Measurements from ENCODE around the gene SLX9. TPM values are rescaled to one million over a fixed set of nuclear protein-coding genes. Genes with fewer than 3 reads are reported as not detected.

The SLX9 gene
- total and polyA plus RNA-seq, 2 donors (not counting 3 experiments of a cell fraction or from before 2014, with no cell fraction given) = 27.0 to 50.6 TPM

GRCh38 chr21:44999428-44999971 is 59.7 kb downstream of the SLX9 start:
- dilution Hi-C loops (cut with MboI; ENCODE audit: extremely low pct_ligation_motif_present, low sequenced_read_pairs) (no loop called here), intact Hi-C loops (cut with micrococcal nuclease) (no loop called here)
- CTCF ChIA-PET = interaction anchor here (0.7 to 1.0 kb wide), 3 partner anchors 30 to 139 kb away, joined by 3 read pairs; no protein-coding TSS in a partner anchor

GRCh38 chr21:44999972-45000636 is 60.3 kb downstream of the SLX9 start:
- dilution Hi-C loops (cut with MboI; ENCODE audit: extremely low pct_ligation_motif_present, low sequenced_read_pairs) = no loop called here
- Histone ChIP-seq H3K27me3 (ENCODE audit: control insufficient read depth in 2 of 2, insufficient read depth in 2 of 2, low read length in 2 of 2) (no peaks in the 10 kb centered on the region), H3K4me2 (ENCODE audit: insufficient read depth, low read length) (no peak overlapping the region), H3K27ac (ENCODE audit: insufficient read depth, low read depth, low read length) (no peak overlapping the region), H3K36me3 (ENCODE audit: control insufficient read depth in 2 of 2, extremely low read depth in 1 of 2, insufficient read depth in 2 of 2, low read length in 2 of 2) (no peaks in the 10 kb centered on the region), H4K20me1 (replicated peaks; ENCODE audit: control insufficient read depth, extremely low read depth, insufficient read depth, low read length) (no peaks in the 10 kb centered on the region), H3K4me3 (replicated peaks in 1 of 3; ENCODE audit: insufficient read depth in 1 of 3, low read depth in 1 of 3, low read length in 3 of 3) (no peak overlapping the region), H3K9me1 (replicated peaks; ENCODE audit: control insufficient read depth, extremely low read depth, insufficient read depth, low read length) (no peaks in the 10 kb centered on the region), H3K9me3 (replicated peaks; ENCODE audit: control insufficient read depth, insufficient read depth, low read length) (no peaks in the 10 kb centered on the region), H2AFZ (ENCODE audit: low read depth, low read length) (no peak overlapping the region), H3K4me1 (ENCODE audit: control insufficient read depth, extremely low read depth, insufficient read depth, low read length) (peaks cover 12% of the 10 kb centered on the region), H3K79me2 (ENCODE audit: control insufficient read depth, insufficient read depth, low read length) (no peaks in the 10 kb centered on the region), H3K9ac (replicated peaks; ENCODE audit: extremely low read depth, insufficient read depth, low read length) (no peak overlapping the region)
- ChIA-PET CTCF (interaction anchor here (1.3 kb wide), 1 partner anchor 129 kb away, joined by 5 read pairs; no protein-coding TSS in a partner anchor), POLR2A (no interaction called here)
- no TSS peak for BruUV-seq (replicated peaks)
- intact Hi-C loops (cut with micrococcal nuclease) = loop anchor here (2.0 kb wide), 1 partner anchor 37 kb away; no protein-coding TSS in a partner anchor
- no peak for TF ChIP-seq EZH2 (IDR thresholded peaks at IDR 0.05; ENCODE audit: borderline replicate concordance, low read depth, low read length, severe bottlenecking)
- TF ChIP-seq POLR2AphosphoS5 (IDR thresholded peaks at IDR 0.05; ENCODE audit: insufficient read depth, low read depth, low read length) = no peak
- TF ChIP-seq JUN (IDR thresholded peaks at IDR 0.05; ENCODE audit: borderline replicate concordance, insufficient read depth, insufficient read length, low read depth) = no peak
- TF ChIP-seq FOS (IDR thresholded peaks at IDR 0.05; ENCODE audit: borderline replicate concordance, insufficient read depth, low read length) = no peak
- no peak for TF ChIP-seq GATA2 (IDR thresholded peaks at IDR 0.05; ENCODE audit: insufficient read depth, insufficient read length, low read depth, low read length)
- no peak for TF ChIP-seq MAX (IDR thresholded peaks at IDR 0.05; ENCODE audit: insufficient read depth, insufficient read length)
- TF ChIP-seq POLR2A (IDR thresholded peaks at IDR 0.05; ENCODE audit: low read depth, low read length) = no peak
- TF ChIP-seq CTCF (IDR thresholded peaks at IDR 0.05; ENCODE audit: extremely low read depth in 1 of 2, insufficient read depth in 1 of 2, low read depth in 1 of 2, low read length in 2 of 2) = no peak
- no peak for TF ChIP-seq MYC (IDR thresholded peaks at IDR 0.05; ENCODE audit: low read depth, low read length)
- FAIRE-seq (no peak), DNase-seq (ENCODE audit: low read depth, low spot score) (no peak)

More at GRCh38 chr21:44999428-44999971, 59.7 kb downstream of the SLX9 start:
- DNase-seq (ENCODE audit: low read depth, low spot score) (no peak), FAIRE-seq (no peak)
- Histone ChIP-seq H4K20me1 (replicated peaks; ENCODE audit: control insufficient read depth, extremely low read depth, insufficient read depth, low read length) (no peaks in the 10 kb centered on the region), H2AFZ (ENCODE audit: low read depth, low read length) (no peak overlapping the region), H3K9me3 (replicated peaks; ENCODE audit: control insufficient read depth, insufficient read depth, low read length) (no peaks in the 10 kb centered on the region), H3K4me2 (ENCODE audit: insufficient read depth, low read length) (no peak overlapping the region), H3K27ac (ENCODE audit: insufficient read depth, low read depth, low read length) (no peak overlapping the region), H3K79me2 (ENCODE audit: control insufficient read depth, insufficient read depth, low read length) (no peaks in the 10 kb centered on the region), H3K9me1 (replicated peaks; ENCODE audit: control insufficient read depth, extremely low read depth, insufficient read depth, low read length) (no peaks in the 10 kb centered on the region), H3K27me3 (ENCODE audit: control insufficient read depth in 2 of 2, insufficient read depth in 2 of 2, low read length in 2 of 2) (no peaks in the 10 kb centered on the region), H3K36me3 (ENCODE audit: control insufficient read depth in 2 of 2, extremely low read depth in 1 of 2, insufficient read depth in 2 of 2, low read length in 2 of 2) (no peaks in the 10 kb centered on the region), H3K9ac (replicated peaks; ENCODE audit: extremely low read depth, insufficient read depth, low read length) (no peak overlapping the region), H3K4me3 (replicated peaks in 1 of 3; ENCODE audit: insufficient read depth in 1 of 3, low read depth in 1 of 3, low read length in 3 of 3) (no peak overlapping the region), H3K4me1 (ENCODE audit: control insufficient read depth, extremely low read depth, insufficient read depth, low read length) (peaks cover 7% of the 10 kb centered on the region)
- BruUV-seq (replicated peaks) = no TSS peak
- POLR2A ChIA-PET = no interaction called here
- TF ChIP-seq POLR2A (IDR thresholded peaks at IDR 0.05; ENCODE audit: low read depth, low read length) = no peak
- TF ChIP-seq POLR2AphosphoS5 (IDR thresholded peaks at IDR 0.05; ENCODE audit: insufficient read depth, low read depth, low read length) = no peak
- no peak for TF ChIP-seq MAX (IDR thresholded peaks at IDR 0.05; ENCODE audit: insufficient read depth, insufficient read length)

Measured in endothelial cell of umbilical vein (primary cell).